Panc1 (cell line): ENCODE measurements around the gene MORN1.

ENCODE experiments used
- POLR2AphosphoS5 ChIP-seq: IDR thresholded peaks from 2 replicates; pipeline ENCODE4 v1.6.1; 2012; ENCODE audit warnings: mild to moderate bottlenecking, low read depth, low read length, moderate library complexity
- REST ChIP-seq, 2 experiments: IDR thresholded peaks; 2 replicates each; pipeline ENCODE4 v1.6.1; 2011 to 2012; ENCODE audit warnings: low read depth in 2 of 2, control low read depth in 1 of 2, low read length in 1 of 2, mild to moderate bottlenecking in 1 of 2, moderate library complexity in 1 of 2; ENCODE audit not compliant: insufficient read depth in 1 of 2
- SIN3A ChIP-seq: IDR thresholded peaks from 2 replicates; pipeline ENCODE4 v1.6.1; 2012; ENCODE audit warnings: low read depth, mild to moderate bottlenecking, low read length, moderate library complexity, borderline replicate concordance; ENCODE audit not compliant: insufficient read depth
- TCF7L2 ChIP-seq: IDR thresholded peaks from 2 replicates; pipeline ENCODE4 v1.6.1; 2011; ENCODE audit warnings: mild to moderate bottlenecking, low read depth, low read length, inconsistent platforms
- TF ChIP-seq, protein P1 (sequence below): fragments of 450-650 bp; IDR thresholded peaks from 2 replicates; pipeline ENCODE4 v1.5.1; 2017; ENCODE audit warnings: mild to moderate bottlenecking

DNA sequence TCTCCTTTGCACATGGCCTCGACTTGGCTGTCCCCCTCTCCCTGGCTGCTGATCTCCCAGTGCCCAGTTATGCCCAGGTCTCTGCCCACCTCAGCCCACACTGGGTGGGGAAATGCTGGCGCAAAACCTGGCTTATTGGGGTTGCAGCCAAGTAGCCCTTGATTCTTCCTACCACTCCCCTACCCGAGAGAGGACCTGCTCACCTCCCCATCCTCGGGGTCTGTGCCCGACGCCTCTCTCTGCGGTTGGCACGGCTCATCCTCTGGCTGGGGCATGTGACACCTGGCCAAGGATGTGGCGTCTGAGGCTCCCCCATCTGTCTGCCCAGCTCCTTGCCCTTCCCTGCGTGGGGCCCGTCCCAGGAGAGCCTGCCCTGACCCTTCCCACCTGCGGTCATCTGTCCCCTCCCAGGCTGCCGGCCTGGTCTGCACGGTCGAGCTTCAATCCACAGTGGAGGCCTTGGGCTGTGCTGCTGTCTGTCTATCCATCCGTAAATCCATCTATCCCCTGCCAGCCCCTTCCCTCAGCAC lies 27.5 kb upstream of the MORN1 start:
- no peak for TF ChIP-seq POLR2AphosphoS5
- TF ChIP-seq, protein P1, sequence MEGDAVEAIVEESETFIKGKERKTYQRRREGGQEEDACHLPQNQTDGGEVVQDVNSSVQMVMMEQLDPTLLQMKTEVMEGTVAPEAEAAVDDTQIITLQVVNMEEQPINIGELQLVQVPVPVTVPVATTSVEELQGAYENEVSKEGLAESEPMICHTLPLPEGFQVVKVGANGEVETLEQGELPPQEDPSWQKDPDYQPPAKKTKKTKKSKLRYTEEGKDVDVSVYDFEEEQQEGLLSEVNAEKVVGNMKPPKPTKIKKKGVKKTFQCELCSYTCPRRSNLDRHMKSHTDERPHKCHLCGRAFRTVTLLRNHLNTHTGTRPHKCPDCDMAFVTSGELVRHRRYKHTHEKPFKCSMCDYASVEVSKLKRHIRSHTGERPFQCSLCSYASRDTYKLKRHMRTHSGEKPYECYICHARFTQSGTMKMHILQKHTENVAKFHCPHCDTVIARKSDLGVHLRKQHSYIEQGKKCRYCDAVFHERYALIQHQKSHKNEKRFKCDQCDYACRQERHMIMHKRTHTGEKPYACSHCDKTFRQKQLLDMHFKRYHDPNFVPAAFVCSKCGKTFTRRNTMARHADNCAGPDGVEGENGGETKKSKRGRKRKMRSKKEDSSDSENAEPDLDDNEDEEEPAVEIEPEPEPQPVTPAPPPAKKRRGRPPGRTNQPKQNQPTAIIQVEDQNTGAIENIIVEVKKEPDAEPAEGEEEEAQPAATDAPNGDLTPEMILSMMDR = no peak
- TF ChIP-seq TCF7L2 = no peak
- no peak for TF ChIP-seq REST (IDR thresholded peaks at IDR 0.05; ENCODE audit: insufficient read depth in 1 of 2, low read depth in 2 of 2, low read length in 1 of 2)
- no peak for TF ChIP-seq SIN3A
